GM19328 (cell line): ENCODE data around the gene PPP1R14C.
"Not testable (repeated sequence)": the region's sequence is repeated elsewhere in the genome, so short reads cannot be mapped to it uniquely, and the experiment has no call there.

Experiments used
- ATAC-seq: cut with Tn5 transposase; IDR thresholded peaks from one replicate; pipeline ENCODE4 v1.9.1; 2021; ENCODE audit warnings: mild to moderate bottlenecking, moderate library complexity; ENCODE audit not compliant: unreplicated experiment

Gene PPP1R14C

GRCh38 chr6:150165020-150165702 is 22.3 kb downstream of the PPP1R14C start:
- ATAC-seq = no peak

- no peak for ATAC-seq
Measured at GRCh38 chr6:150167479-150167873, 24.6 kb downstream of the PPP1R14C start.

GRCh38 chr6:150169181-150169580 is 26.3 kb downstream of the PPP1R14C start:
- ATAC-seq = no peak

GRCh38 chr6:150169609-150170008 is 26.8 kb downstream of the PPP1R14C start:
- ATAC-seq = no peak

- ATAC-seq = no peak
Measured at GRCh38 chr6:150172929-150173328, 30.1 kb downstream of the PPP1R14C start.

GRCh38 chr6:150175586-150176151 is 32.8 kb downstream of the PPP1R14C start:
- ATAC-seq = no peak

- no peak for ATAC-seq
Measured at GRCh38 chr6:150176152-150176551, 33.3 kb downstream of the PPP1R14C start.

GRCh38 chr6:150176659-150177058 is 33.8 kb downstream of the PPP1R14C start:
- ATAC-seq = no peak

GRCh38 chr6:150177259-150177951 is 34.6 kb downstream of the PPP1R14C start:
- no peak for ATAC-seq

- ATAC-seq = no peak
Measured at GRCh38 chr6:150177952-150178520, 35.2 kb downstream of the PPP1R14C start.

GRCh38 chr6:150179030-150179429 is 36.2 kb downstream of the PPP1R14C start:
- no peak for ATAC-seq

DNA sequence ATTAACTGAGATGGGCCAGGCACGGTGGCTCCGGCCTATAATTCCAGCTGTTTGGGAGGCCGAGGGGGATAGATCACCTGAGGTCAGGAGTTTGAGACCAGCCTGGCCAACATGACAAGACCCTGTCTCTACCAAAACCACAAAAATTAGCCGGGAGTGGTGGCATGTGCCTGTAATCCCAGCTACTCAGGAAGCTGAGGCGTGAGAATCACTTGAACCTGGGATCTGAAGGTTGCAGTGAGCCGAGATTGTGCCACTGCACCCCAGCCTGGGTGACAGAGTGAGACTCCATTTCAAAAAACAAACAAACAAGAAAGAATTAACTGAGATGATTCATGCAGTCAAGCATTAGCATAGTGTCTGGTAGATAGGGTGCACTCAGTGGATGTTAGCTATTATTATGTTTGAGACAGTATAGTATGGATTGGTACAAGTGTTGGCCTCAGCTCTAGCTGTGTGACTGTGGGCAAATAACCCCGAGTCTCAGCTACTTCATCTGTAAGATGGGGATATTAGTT is 37.1 kb downstream of the PPP1R14C start:
- not testable (repeated sequence) for ATAC-seq

- ATAC-seq = no peak
Measured at GRCh38 chr6:150180517-150180916, 37.7 kb downstream of the PPP1R14C start.

DNA sequence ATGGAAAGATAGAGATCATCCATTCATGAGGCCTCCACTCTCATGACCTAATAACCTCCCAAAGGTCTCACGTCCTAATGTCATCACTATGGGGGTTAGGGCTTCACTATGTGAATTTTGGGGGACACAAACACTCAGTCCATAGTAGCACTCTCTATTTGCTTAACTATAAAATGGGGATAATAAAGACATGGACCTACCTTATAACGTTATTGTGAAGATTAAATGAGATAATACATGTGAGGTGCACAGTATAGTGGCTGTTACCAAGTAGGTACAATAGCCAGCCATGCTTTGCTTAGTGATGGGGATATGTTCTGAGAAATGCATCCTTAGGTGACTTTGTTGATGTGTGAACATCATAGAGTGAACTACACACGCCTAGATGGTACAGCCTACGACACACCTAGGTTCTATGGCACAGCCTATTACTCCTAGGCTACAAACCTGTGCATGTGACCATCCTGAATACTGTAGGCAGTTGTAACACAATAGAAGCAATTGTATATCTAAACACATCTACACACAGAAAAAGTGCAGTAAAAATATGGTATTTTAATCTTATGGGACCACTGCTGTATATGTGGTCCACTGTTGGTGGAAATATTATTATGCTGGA is 39.7 kb downstream of the PPP1R14C start:
- ATAC-seq = no peak

DNA sequence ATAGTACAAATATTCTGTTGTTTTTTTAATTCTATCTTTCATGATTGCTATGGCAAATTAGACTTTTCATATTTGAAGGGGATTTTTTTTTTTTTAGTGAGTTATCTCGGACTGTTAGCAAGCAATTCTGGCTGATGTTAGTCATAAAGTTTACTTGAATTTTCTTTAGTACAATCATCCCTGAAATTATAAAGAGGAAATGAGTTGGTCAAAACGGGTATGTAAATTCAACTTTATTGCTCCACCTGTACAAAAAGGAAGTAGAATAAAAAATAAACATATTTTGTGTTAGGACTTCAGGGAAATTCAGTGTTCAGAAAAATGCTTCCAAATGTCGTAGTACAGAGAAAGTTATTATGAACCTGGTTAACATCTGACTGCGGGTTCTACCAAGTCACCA is 40.3 kb downstream of the PPP1R14C start:
- ATAC-seq = no peak

DNA sequence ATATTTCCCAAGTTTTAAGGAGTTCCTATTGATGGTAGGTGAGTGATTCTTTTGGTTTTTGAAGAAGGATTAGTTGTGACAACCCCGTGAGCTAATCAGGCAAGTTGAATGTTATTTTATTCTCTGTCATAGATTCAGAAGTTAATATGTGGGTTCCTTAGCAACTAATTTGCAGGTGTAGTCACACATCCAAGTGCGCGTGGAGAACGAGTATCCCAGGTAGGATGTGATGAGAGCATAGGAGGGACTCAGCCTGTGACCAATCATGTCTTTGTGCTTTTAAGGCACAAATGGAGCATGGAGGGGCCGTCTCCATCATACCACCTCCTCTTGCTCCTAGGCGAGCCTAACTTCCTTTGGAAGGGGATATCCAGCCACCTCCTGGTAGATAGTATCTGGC is 41.1 kb downstream of the PPP1R14C start:
- ATAC-seq = no peak

GRCh38 chr6:150184850-150185731 is 42.2 kb downstream of the PPP1R14C start:
- ATAC-seq = no peak

DNA sequence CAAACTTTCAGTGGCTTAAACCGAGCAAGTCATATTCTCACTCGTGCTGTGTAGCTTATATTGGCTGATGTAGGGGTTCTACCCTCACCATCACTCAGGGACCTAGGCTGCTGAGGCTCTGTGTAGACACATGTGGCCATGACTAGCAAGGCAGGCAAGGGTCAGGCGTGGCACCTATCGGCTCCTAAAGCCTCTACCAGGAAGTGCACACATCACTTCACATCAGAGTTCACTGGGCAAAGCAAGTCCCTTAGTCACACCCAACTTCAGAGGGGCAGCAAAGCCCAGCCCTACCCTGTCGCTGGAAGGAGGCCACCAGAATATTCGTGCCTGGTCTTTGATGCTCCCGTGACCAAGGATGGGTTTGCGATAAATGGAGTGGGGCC is 42.9 kb downstream of the PPP1R14C start:
- ATAC-seq = no peak

GRCh38 chr6:150186129-150186898 is 43.5 kb downstream of the PPP1R14C start:
- no peak for ATAC-seq

- ATAC-seq = not testable (repeated sequence)
Measured at GRCh38 chr6:150187433-150187832, 44.6 kb downstream of the PPP1R14C start.
